GM19239 (cell line): ENCODE data around the gene GRIK2.
"Not testable (repeated sequence)": the region's sequence is repeated elsewhere in the genome, so short reads cannot be mapped to it uniquely, and the experiment has no call there.

Source experiments
- DNase-seq: peaks from one replicate; pipeline ENCODE4 v3.0.0; 2011; ENCODE audit warnings: low spot score; ENCODE audit not compliant: insufficient read length
- FAIRE-seq: peaks from 2 replicates; lab custom pipeline; 2011; peaks lifted over from hg19 to GRCh38; lab: Jason Lieb, UNC

GRIK2 gene

GRCh38 chr6:102068349-102068929 is 674.9 kb downstream of the GRIK2 start:
- DNase-seq (no peak), FAIRE-seq (no peak)

GRCh38 chr6:102075539-102075938 is 682.0 kb downstream of the GRIK2 start:
- FAIRE-seq: no peak
- DNase-seq: no peak

- no peak for FAIRE-seq
- no peak for DNase-seq
Measured at GRCh38 chr6:102085257-102085656, 691.7 kb downstream of the GRIK2 start.

GRCh38 chr6:102088160-102088559 is 694.7 kb downstream of the GRIK2 start:
- FAIRE-seq: not testable (repeated sequence)

GRCh38 chr6:102114402-102114801 is 720.9 kb downstream of the GRIK2 start:
- FAIRE-seq (no peak), DNase-seq (no peak)

More at GRCh38 chr6:102088160-102088559, 694.7 kb downstream of the GRIK2 start:
- not testable (repeated sequence) for DNase-seq

GRCh38 chr6:102115911-102116310 is 722.4 kb downstream of the GRIK2 start:
- DNase-seq (no peak), FAIRE-seq (no peak)

GRCh38 chr6:102118034-102118433 is 724.5 kb downstream of the GRIK2 start:
- FAIRE-seq (no peak), DNase-seq (no peak)
